A204.1 (cell line): ENCODE data around the gene HGF.

ENCODE experiments used
- FAIRE-seq: peaks from 2 replicates; lab custom pipeline; 2012; peaks lifted over from hg19 to GRCh38; lab: Jason Lieb, UNC

The HGF gene

GRCh38 chr7:81719865-81720264, 50.0 kb downstream of the HGF start:
- FAIRE-seq, result no peak

DNA sequence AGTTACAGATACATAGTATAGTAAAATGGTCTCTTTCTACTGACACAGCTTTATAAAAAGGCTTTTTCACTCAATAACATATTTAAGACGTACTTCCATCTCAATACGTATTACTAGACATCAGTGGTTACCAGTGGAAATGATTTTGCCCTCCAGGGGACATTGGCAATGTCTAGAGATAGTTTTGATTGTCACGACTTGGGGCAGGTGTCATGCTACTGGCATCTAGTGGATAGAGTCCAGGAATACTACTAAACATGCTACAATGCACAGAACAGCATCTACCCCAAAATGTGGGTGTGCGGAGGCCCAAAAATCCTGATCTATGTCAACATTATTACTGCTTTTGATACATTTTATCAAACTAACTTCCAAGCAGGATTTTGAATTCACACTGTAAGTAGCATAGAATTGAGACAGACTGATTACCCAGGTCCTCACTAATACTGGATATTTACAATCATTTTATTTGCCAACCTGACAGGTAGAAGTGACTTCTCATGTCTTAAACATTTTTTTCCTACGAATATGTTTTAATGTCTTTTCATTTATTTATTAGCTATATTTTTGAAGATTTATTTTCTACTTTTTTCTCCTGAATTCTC, 53.8 kb downstream of the HGF start:
- no peak for FAIRE-seq

DNA sequence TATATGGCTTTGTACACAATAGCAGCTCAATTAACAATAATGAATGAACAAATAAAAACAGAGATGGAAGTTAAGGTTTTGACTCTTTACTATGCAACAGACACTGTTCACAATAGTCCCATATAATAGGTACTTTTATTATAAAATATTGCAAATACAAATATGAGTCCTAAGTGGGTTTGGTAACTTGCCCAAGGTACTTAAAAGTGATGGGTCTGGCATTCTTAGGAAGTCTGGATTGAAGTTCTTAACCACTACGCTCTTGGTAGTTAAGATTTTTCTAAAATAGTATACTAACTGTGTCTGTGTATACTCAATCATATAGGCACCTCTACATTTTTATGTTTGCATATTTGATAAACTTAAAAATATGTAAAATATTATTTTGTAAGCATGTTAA, 55.5 kb downstream of the HGF start:
- no peak for FAIRE-seq

GRCh38 chr7:81710751-81711150, 59.1 kb downstream of the HGF start:
- no peak for FAIRE-seq

- FAIRE-seq, result no peak
Observed at GRCh38 chr7:81709836-81710235, 60.0 kb downstream of the HGF start.

DNA sequence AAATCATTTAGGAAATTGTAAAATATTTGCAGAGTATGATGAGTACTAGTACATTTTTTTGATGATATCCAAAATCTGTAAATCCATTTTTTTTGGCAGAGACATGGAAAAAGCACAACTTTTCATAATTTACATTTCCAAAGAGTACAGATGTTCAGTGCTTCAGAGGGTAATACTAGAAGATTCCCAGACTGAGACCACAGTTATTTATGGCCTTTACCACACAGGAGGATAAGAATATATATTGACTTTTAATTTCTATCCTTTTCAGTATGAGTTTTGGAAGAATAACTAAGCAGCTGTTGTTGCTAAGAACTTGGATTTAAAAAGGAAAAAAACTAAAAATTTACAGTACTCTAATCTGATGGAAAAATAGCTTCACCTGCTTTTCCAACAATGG, 61.9 kb downstream of the HGF start:
- FAIRE-seq, result no peak

- no peak for FAIRE-seq
Observed at GRCh38 chr7:81707196-81707595, 62.7 kb downstream of the HGF start.

DNA sequence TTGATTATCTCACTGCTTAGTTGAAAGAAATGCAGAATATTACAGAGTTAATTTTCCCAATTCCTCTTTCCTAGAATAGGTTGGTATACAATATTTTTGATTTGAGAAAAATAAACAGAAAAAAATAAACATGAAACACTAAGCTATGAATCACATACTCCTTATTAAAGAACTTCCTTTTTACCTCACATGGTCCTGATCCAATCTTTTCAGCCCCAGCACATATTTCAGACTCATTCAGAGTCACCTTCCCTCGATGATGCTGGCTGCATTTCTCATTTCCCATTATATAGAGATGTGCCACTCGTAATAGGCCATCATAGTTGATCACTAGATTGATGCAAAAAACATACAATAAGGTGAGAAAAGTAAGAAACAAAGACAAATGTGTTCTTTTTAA, 64.6 kb downstream of the HGF start:
- FAIRE-seq, result no peak

GRCh38 chr7:81704595-81704994, 65.3 kb downstream of the HGF start:
- FAIRE-seq, result no peak

DNA sequence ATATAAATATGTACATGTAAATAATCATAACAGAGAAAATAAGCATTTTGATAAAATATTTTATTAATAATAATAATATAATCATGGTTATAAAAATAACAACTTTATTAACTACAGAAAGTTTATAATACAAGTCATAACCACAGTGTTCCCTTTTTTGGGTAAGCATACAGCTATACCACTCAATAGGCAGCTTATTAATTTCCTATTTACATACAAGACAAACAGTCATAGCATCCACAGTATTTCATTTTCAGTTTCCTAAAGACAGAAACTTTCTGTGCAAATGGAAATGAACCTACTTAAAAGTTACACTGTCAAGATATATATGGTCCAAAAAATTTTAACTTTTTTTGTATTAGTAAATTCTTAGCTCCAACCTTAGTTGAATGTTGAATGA, 70.9 kb downstream of the HGF start:
- FAIRE-seq, result no peak

DNA sequence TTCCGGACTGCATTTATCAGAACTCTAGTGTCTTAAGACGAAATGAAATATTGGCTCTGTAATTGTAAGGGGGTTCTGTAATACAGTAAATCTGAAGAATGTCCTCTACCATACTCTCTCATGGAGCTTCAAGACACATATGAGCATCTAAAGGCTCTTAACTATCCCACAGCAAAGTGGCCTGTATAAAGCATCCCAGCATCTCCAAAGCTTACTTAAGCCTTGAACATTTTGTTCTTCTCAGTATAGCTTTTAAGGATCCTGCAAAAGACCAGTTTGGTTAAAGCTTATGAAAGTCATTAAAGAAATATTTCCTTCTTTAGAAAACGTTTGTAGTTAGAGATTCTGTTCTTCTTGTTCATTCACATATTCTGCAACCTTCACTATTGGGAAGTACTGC, 75.1 kb downstream of the HGF start:
- FAIRE-seq, result no peak

GRCh38 chr7:81693894-81694293, 76.0 kb downstream of the HGF start:
- FAIRE-seq, result no peak

DNA sequence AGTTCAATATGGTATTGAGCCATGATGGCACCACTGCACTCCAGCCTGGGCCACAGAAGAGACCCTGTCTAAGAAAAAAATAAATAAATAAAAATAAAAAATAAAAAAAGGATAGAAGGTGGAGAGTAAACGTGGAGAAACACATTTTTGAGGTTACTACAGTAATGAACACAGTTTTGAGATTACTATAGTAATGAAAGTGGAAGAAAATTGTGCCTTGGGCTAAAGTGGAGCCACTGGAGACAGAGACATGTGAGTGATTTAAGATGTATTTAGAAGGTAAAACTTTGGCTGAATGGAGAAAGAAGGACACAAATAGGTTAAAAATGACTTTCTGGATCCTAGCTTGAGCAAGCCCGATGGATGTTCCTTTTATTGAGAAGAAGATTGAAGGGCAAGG, 76.8 kb downstream of the HGF start:
- FAIRE-seq, result no peak

- no peak for FAIRE-seq
Observed at GRCh38 chr7:81692146-81692905, 77.5 kb downstream of the HGF start.

DNA sequence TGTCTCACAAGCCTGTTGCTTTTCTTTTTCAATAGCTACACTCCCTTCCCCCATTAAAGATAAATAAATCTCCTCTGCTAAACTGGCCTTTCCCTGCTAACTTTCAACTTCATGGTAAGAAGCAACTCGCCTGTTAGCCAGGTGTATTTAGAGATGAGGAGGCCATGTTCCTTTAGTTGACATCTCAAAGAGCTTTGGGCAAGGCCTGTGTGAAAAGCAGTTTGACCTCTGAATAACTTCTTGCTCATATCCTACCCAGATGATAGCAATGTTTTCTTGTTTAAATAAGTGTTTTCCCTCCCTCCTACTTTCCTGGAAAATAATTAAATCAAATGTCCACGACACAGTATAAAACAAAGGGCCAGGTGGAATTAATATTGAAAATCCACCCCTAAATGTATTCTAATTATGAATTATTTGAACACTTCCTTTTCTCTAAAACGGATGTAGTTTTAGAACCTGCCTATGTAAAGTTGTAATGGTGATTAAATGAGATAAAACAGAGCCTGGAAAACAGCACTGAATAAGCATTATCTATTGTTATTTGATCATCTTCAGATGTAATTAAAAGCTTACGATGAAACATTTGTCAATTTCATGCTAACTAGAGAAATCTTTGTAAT, 78.5 kb downstream of the HGF start:
- no peak for FAIRE-seq

DNA sequence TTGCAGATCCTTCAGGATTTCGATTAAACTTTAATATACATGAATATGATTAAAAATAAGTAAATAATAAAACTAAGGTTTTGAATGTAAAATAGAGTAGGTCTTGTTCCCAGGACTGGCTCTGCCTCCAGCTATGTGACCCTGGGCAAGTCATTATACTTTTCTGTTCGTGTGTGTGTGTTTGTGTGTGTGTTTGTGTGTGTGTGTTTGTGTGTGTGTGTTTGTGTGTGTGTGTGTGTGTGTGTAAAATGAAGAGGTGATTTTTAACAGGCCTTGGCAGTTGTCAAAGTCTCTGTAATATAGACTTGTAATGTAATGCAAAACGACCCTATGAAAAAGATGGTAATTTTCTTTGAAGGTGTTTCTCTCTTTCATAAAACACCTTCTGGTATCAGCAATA, 79.2 kb downstream of the HGF start:
- no peak for FAIRE-seq

- no peak for FAIRE-seq
Observed at GRCh38 chr7:81690251-81690650, 79.6 kb downstream of the HGF start.

GRCh38 chr7:81688622-81689411, 81.0 kb downstream of the HGF start:
- FAIRE-seq, result no peak

DNA sequence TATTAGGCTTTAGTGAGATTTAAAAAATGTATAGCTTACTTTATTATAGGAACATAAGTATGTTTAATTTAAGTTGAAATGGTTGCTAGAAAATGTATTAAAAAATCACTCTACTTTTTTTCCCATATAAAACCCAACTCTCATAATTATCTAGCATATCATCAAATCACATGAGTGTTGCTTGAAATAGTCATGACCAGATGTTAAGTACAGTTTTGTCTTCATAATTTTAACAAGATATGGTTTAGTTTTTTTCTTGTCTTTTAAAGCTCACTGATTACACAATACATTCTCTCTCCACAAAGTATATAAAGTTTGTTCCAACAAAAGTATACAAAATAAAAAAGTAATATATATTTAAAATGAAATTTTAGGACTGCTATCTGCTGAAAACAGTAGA, 82.8 kb downstream of the HGF start:
- no peak for FAIRE-seq

- FAIRE-seq, result no peak
Observed at GRCh38 chr7:81685270-81685868, 84.5 kb downstream of the HGF start.

DNA sequence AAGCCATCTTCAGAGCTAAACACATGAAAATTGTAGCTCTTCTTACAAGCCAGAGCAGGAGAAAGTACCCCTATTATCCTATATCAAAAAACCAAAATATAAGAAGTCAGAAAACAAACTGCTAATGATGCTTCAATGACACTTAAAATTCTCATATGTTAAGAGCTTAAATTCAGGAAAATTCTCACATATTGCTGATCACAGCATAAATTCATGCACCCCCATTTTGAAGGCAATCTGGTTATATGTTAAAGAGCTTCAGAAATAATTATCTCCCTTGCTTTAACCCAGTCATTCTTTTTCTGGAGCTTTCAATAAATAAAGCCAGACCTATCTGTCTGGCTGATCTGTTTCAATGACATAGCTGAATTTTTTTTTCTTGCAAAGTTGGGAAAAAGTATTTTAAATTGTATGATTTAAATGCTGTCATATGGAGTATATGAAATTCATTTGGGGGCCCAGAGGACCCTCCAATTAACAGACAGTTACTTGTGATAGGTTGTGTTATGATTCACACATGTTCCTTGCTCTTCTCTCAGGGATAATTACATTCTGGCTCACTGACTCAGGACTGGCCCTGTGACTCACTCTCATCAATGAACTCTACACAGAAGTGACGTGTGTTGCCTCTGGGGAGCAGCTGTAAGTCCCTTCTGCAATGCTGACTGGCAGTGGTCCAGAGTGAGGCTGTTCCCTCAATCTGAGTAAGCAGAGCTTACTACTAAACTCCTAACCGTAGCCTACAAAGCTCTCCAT, 85.2 kb downstream of the HGF start:
- no peak for FAIRE-seq

DNA sequence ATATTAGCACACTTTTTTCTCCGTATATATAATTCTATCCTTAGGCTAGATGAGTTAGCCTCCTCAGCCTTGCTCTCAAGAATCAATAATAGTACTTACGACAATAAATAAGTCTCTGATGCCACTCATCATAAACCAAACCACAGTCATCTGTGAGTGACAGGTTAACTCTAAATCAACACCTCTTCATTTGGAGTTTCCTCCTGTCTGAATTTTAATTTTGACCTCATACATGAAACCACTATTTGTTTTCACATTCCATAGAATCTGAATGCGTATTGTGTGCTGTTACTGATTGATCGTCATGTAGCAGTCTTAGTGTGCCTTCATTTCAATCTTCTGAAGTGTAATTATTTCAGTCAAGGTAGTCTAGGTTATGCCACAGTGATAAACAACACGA, 85.8 kb downstream of the HGF start:
- no peak for FAIRE-seq
